H9 (cell line): Measurements from ENCODE around the gene ACTL8. TPM values are rescaled to one million over a fixed set of nuclear protein-coding genes. Genes with fewer than 3 reads are reported as not detected.

Experiments
- DNase-seq: peaks from one replicate; pipeline ENCODE4 v3.0.0-alpha.2; 2017
- H2AFZ ChIP-seq: one replicate; pipeline ENCODE4 v1.6.1; 2013; ENCODE audit warnings: mild to moderate bottlenecking, low read length, control low read depth, moderate library complexity
- H2AK5ac ChIP-seq: 2 replicates; pipeline ENCODE4 v1.6.1; 2013; ENCODE audit warnings: low read length, control low read depth, mixed read lengths; ENCODE audit not compliant: insufficient read length
- H2BK120ac ChIP-seq: one replicate; pipeline ENCODE4 v1.6.1; 2013; ENCODE audit warnings: low read depth, mild to moderate bottlenecking, low read length, control low read depth, inconsistent platforms; ENCODE audit not compliant: poor library complexity, severe bottlenecking
- H2BK12ac ChIP-seq: 2 replicates; pipeline ENCODE4 v1.6.1; 2013; ENCODE audit warnings: low read length, control low read depth, mixed read lengths, low read depth; ENCODE audit not compliant: insufficient read length
- H2BK15ac ChIP-seq: 2 replicates; pipeline ENCODE4 v1.6.1; 2013; ENCODE audit warnings: low read depth, low read length, control low read depth
- H2BK20ac ChIP-seq: one replicate; pipeline ENCODE4 v1.6.1; 2013; ENCODE audit warnings: low read depth, mild to moderate bottlenecking, low read length, control low read depth, inconsistent platforms; ENCODE audit not compliant: poor library complexity, severe bottlenecking
- H2BK5ac ChIP-seq: 2 replicates; pipeline ENCODE4 v1.6.1; 2013; ENCODE audit warnings: low read length, control low read depth, mixed read lengths; ENCODE audit not compliant: insufficient read length
- H3K14ac ChIP-seq: 2 replicates; pipeline ENCODE4 v1.6.1; 2013; ENCODE audit warnings: low read length, control low read depth; ENCODE audit not compliant: insufficient read depth
- H3K18ac ChIP-seq: 2 replicates; pipeline ENCODE4 v1.6.1; 2013; ENCODE audit warnings: low read depth, mild to moderate bottlenecking, mixed read lengths, low read length, control low read depth; ENCODE audit not compliant: insufficient read length
- H3K23ac ChIP-seq: 2 replicates; pipeline ENCODE4 v1.6.1; 2013; ENCODE audit warnings: low read length, control low read depth, mixed read lengths, low read depth; ENCODE audit not compliant: insufficient read length
- H3K23me2 ChIP-seq: 2 replicates; pipeline ENCODE4 v1.6.1; 2013; ENCODE audit warnings: low read depth, mild to moderate bottlenecking, mixed read lengths, low read length, control low read depth; ENCODE audit not compliant: insufficient read length, poor library complexity, severe bottlenecking
- H3K27ac ChIP-seq: 2 replicates; pipeline ENCODE4 v1.5.1; 2013; ENCODE audit warnings: low read length, control low read depth, mixed read lengths, low read depth; ENCODE audit not compliant: insufficient read length
- H3K27me3 ChIP-seq: 2 replicates; pipeline ENCODE4 v1.6.1; 2013; ENCODE audit warnings: low read length, control low read depth, inconsistent platforms; ENCODE audit not compliant: insufficient read depth
- H3K4ac ChIP-seq: 2 replicates; pipeline ENCODE4 v1.6.1; 2013; ENCODE audit warnings: low read depth, mild to moderate bottlenecking, control low read depth, inconsistent platforms, low read length, moderate library complexity
- H3K4me1 ChIP-seq: 2 replicates; pipeline ENCODE4 v1.6.1; 2013; ENCODE audit warnings: low read length, control low read depth, inconsistent platforms; ENCODE audit not compliant: insufficient read depth
- H3K4me2 ChIP-seq: 2 replicates; pipeline ENCODE4 v1.6.1; 2013; ENCODE audit warnings: low read length, control low read depth, mixed read lengths; ENCODE audit not compliant: insufficient read length, insufficient read depth
- H3K56ac ChIP-seq: 2 replicates; pipeline ENCODE4 v1.6.1; 2013; ENCODE audit warnings: low read depth, mild to moderate bottlenecking, mixed read lengths, low read length, control low read depth; ENCODE audit not compliant: insufficient read length
- H3K79me1 ChIP-seq: 2 replicates; pipeline ENCODE4 v1.6.1; 2013; ENCODE audit warnings: low read depth, mild to moderate bottlenecking, moderate library complexity, low read length, control low read depth, inconsistent platforms; ENCODE audit not compliant: insufficient read depth, poor library complexity, severe bottlenecking
- H3K79me2 ChIP-seq: 2 replicates; pipeline ENCODE4 v1.6.1; 2013; ENCODE audit warnings: low read length, control low read depth, inconsistent platforms; ENCODE audit not compliant: insufficient read depth
- H3K9ac ChIP-seq: 2 replicates; pipeline ENCODE4 v1.6.1; 2013; ENCODE audit warnings: low read length, control low read depth, mixed read lengths; ENCODE audit not compliant: insufficient read length; ENCODE audit errors: extremely low read depth
- H3K9me3 ChIP-seq: one replicate; pipeline ENCODE4 v1.6.1; 2013; ENCODE audit warnings: low read depth, low read length, inconsistent platforms; ENCODE audit not compliant: control insufficient read depth
- H3T11ph ChIP-seq: one replicate; pipeline ENCODE4 v1.6.1; 2013; ENCODE audit warnings: mild to moderate bottlenecking, low read length, control low read depth, inconsistent platforms
- H4K20me1 ChIP-seq: one replicate; pipeline ENCODE4 v1.6.1; 2013; ENCODE audit not compliant: control insufficient read depth, insufficient read length, insufficient read depth
- H4K5ac ChIP-seq: 2 replicates; pipeline ENCODE4 v1.6.1; 2013; ENCODE audit warnings: low read depth, mild to moderate bottlenecking, mixed read lengths, low read length, control low read depth; ENCODE audit not compliant: insufficient read length
- H4K8ac ChIP-seq: replicated peaks from 2 replicates; pipeline ENCODE4 v1.6.1; 2013; ENCODE audit warnings: low read length, control low read depth, mixed read lengths, low read depth; ENCODE audit not compliant: insufficient read length
- H4K91ac ChIP-seq: 2 replicates; pipeline ENCODE4 v1.6.1; 2013; ENCODE audit warnings: low read depth, mild to moderate bottlenecking, moderate library complexity, mixed read lengths, low read length, control low read depth; ENCODE audit not compliant: insufficient read length
- H3K27ac Mint-ChIP-seq, 3 experiments: 2 replicates in 2 of 3; 3 replicates in 1 of 3; pipeline ENCODE4 v1.8.0; 2020 to 2021; ENCODE audit warnings: mixed read lengths in 3 of 3, mild to moderate bottlenecking in 1 of 3, moderate library complexity in 1 of 3
- H3K27me3 Mint-ChIP-seq: 2 replicates; pipeline ENCODE4 v1.8.0; 2021; ENCODE audit warnings: low read depth, mild to moderate bottlenecking, moderate library complexity, mixed read lengths
- H3K36me3 Mint-ChIP-seq, 3 experiments: 2 replicates in 2 of 3; 3 replicates in 1 of 3; pipeline ENCODE4 v1.8.0; 2020 to 2021; ENCODE audit warnings: low read depth in 3 of 3, mixed read lengths in 3 of 3; ENCODE audit not compliant: insufficient read depth in 1 of 3
- H3K4me1 Mint-ChIP-seq, 2 experiments: 2 replicates each; pipeline ENCODE4 v1.8.0; 2020; ENCODE audit warnings: mixed read lengths in 2 of 2
- H3K4me3 Mint-ChIP-seq, 2 experiments: 2 replicates in 1 of 2; 3 replicates in 1 of 2; pipeline ENCODE4 v1.8.0; 2020 to 2021; ENCODE audit warnings: mild to moderate bottlenecking in 2 of 2, mixed read lengths in 2 of 2, moderate library complexity in 1 of 2
- H3K9me3 Mint-ChIP-seq, 2 experiments: 2 replicates in 1 of 2; 3 replicates in 1 of 2; pipeline ENCODE4 v1.8.0; 2020; ENCODE audit warnings: mild to moderate bottlenecking in 2 of 2, mixed read lengths in 2 of 2, moderate library complexity in 1 of 2
- CTCF ChIP-seq: fragments of 200-600 bp; sonication (generic); conservative IDR thresholded peaks from 3 replicates; pipeline ENCODE4 v1.8.0; 2021; ENCODE audit warnings: antibody characterized with exemption, mild to moderate bottlenecking
- WGBS: extraction: QIAGEN DNeasy Blood & Tissue Kit; methylation state at CpG from one replicate; pipeline ENCODE4 v1.1.7; 2013; ENCODE audit warnings: missing lambda C conversion rate, low lambda C conversion rate, mixed read lengths; ENCODE audit not compliant: insufficient read length; ENCODE audit errors: extremely low coverage; 5-methylcytosine and 5-hydroxymethylcytosine counted together
- total RNA-seq: library from RNA; stranded (reverse); gene quantifications from 2 replicates; pipeline ENCODE4 v1.2.1, GENCODE V29; 2021

The ACTL8 gene
- total RNA-seq, 1 experiment from 2014 or later, result not detected

- Histone ChIP-seq H2BK20ac (no peak overlapping the region), H3K9me3 (no peaks in the 10 kb centered on the region), H3K79me1 (no peaks in the 10 kb centered on the region), H2AK5ac (no peak overlapping the region), H3K4me2 (no peak overlapping the region), H4K20me1 (no peaks in the 10 kb centered on the region), H2BK5ac (no peak overlapping the region), H3K79me2 (no peaks in the 10 kb centered on the region), H2BK120ac (no peak overlapping the region), H2BK12ac (no peak overlapping the region), H4K5ac (no peak overlapping the region), H3K4me1 (no peaks in the 10 kb centered on the region), H2BK15ac (no peak overlapping the region), H3K18ac (no peak overlapping the region), H3K27ac (no peak overlapping the region), H3K23ac (no peak overlapping the region), H3K9ac (no peak overlapping the region), H4K8ac (no peak overlapping the region), H3K27me3 (no peaks in the 10 kb centered on the region), H3K4ac (no peak overlapping the region), H3K14ac (no peak overlapping the region), H3K56ac (no peak overlapping the region), H3K23me2 (no peaks in the 10 kb centered on the region), H3T11ph (no peak overlapping the region), H2AFZ (no peak overlapping the region), H4K91ac (no peak overlapping the region)
- no peaks in the 10 kb centered on the region for H3K9me3 Mint-ChIP-seq
- peak overlapping the region in 1 of 3 experiments; percentile 97; a peak in 1 of 7 replicates for H3K27ac Mint-ChIP-seq
- WGBS, result no CpG with 5 or more reads among the region's 11 CpGs
- H3K4me3 Mint-ChIP-seq, result no peak overlapping the region
- no peak for TF ChIP-seq CTCF
- H3K27me3 Mint-ChIP-seq, result peaks cover 8% of the 10 kb centered on the region
- H3K36me3 Mint-ChIP-seq, result no peaks in the 10 kb centered on the region; a peak in 1 of 7 replicates
- DNase-seq, result no peak
- H3K4me1 Mint-ChIP-seq, result 0 out of 4 replicates have a peak, but pooled peaks cover 0 to 5% of the 10 kb centered on the region in 2 experiments
Measured at GRCh38 chr1:17853241-17853935, 98.3 kb downstream of the ACTL8 start.
